K562 (cell line): ENCODE data around the gene RIPOR2.

Experiments
- FOXM1 ChIP-seq, 2 experiments: fragments of 450-650 bp in 1 of 2; sonication (generic) in 1 of 2; formaldehyde crosslinking in 1 of 2; IDR thresholded peaks; 2 replicates each; pipeline versions ENCODE4 v1.6.1 to v1.9.0; 2017 to 2022; ENCODE audit warnings: low read depth in 2 of 2, mild to moderate bottlenecking in 2 of 2, missing genetic modification reagents in 1 of 2, moderate library complexity in 1 of 2
- HMG20B ChIP-seq: fragments of 250-450 bp; sonication (Bioruptor Pico); IDR thresholded peaks from 2 replicates; pipeline ENCODE4 v1.5.0; 2021; ENCODE audit warnings: mild to moderate bottlenecking
- HNRNPK ChIP-seq: fragments of 200-400 bp; formaldehyde crosslinking; IDR thresholded peaks from one replicate; pipeline ENCODE4 v1.6.1; 2018; ENCODE audit warnings: mild to moderate bottlenecking, low read depth, low read length; ENCODE audit not compliant: poor library complexity, severe bottlenecking
- IRF1 ChIP-seq: sonication (generic); formaldehyde crosslinking; IDR thresholded peaks from 2 replicates; pipeline ENCODE4 v1.8.0; 2022; ENCODE audit warnings: missing genetic modification reagents, mild to moderate bottlenecking, borderline replicate concordance
- MXI1 ChIP-seq: IDR thresholded peaks from 2 replicates; pipeline ENCODE4 v1.6.1; 2011; ENCODE audit warnings: low read depth, mild to moderate bottlenecking, improper control_type of control experiment, low read length
- POLR2A ChIP-seq: fragments of 450-650 bp; conservative IDR thresholded peaks from 2 replicates; pipeline ENCODE4 v1.6.1; 2016
- RAD21 ChIP-seq, 2 experiments: fragments of 250-450 bp in 1 of 2; fragments of 450-650 bp in 1 of 2; sonication (Bioruptor Pico) in 1 of 2; formaldehyde crosslinking in 1 of 2; IDR thresholded peaks in 1 of 2; conservative IDR thresholded peaks in 1 of 2; 2 replicates each; pipeline versions ENCODE4 v1.4.0 to v1.8.0; 2020 to 2022; ENCODE audit warnings: mild to moderate bottlenecking in 2 of 2, moderate library complexity in 1 of 2
- SIN3A ChIP-seq, 2 experiments: fragments of 150-350 bp in 1 of 2; IDR thresholded peaks; 2 replicates each; pipeline ENCODE4 v1.6.1; 2011 to 2016; ENCODE audit warnings: borderline replicate concordance in 2 of 2, low read depth in 2 of 2, low read length in 2 of 2, mild to moderate bottlenecking in 2 of 2, moderate library complexity in 2 of 2; ENCODE audit not compliant: control insufficient read depth in 1 of 2
- TBL1XR1 ChIP-seq, 2 experiments: IDR thresholded peaks; 2 replicates each; pipeline ENCODE4 v1.6.1; 2012; ENCODE audit warnings: improper control_type of control experiment in 2 of 2, low read length in 2 of 2, mild to moderate bottlenecking in 1 of 2
- ZFX ChIP-seq: sonication (generic); formaldehyde crosslinking; IDR thresholded peaks from 2 replicates; pipeline ENCODE4 v1.8.0; 2022; ENCODE audit warnings: mild to moderate bottlenecking, missing genetic modification reagents, moderate library complexity
- ZNF174 ChIP-seq: fragments of 250-450 bp; sonication (Bioruptor Pico); IDR thresholded peaks from 2 replicates; pipeline ENCODE4 v1.4.0; 2020; ENCODE audit warnings: mild to moderate bottlenecking
- TF ChIP-seq, protein P1 (sequence below), 3 experiments: IDR thresholded peaks in 2 of 3; conservative IDR thresholded peaks in 1 of 3; 2 replicates each; pipeline ENCODE4 v1.5.1; 2011 to 2012; ENCODE audit warnings: low read length in 3 of 3, mild to moderate bottlenecking in 3 of 3, control low read depth in 2 of 3, improper control_type of control experiment in 1 of 3, inconsistent platforms in 1 of 3, low read depth in 1 of 3, mixed read lengths in 1 of 3, moderate library complexity in 1 of 3; ENCODE audit not compliant: insufficient read depth in 2 of 3
- TF ChIP-seq, protein P2 (sequence below): fragments of 250-450 bp; sonication (Bioruptor Pico); IDR thresholded peaks from 2 replicates; pipeline ENCODE4 v1.5.0; 2021; ENCODE audit warnings: mild to moderate bottlenecking, borderline replicate concordance
- TF ChIP-seq, protein P3 (sequence below): fragments of 450-650 bp; formaldehyde crosslinking; IDR thresholded peaks from 2 replicates; pipeline ENCODE4 v1.4.0; 2020; ENCODE audit warnings: mild to moderate bottlenecking

DNA sequence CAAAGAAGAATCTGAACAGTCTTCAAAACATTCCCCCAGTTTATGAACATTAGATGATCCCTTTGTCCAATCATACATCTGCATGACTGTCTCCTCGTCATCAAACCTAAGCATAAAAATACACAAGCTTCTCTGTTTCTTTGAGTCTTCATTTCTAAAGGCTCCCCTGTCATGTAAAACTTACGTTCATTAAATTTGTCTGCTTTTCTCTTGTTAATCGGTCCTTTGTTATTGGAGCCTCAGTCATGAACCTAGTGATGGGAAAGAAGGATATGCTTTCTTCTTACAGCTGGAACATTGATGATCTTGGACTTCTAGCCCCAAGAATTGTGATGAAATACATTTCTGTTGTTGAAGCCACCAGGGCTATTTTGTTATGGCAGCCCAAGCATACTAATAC lies 18.0 kb upstream of the RIPOR2 start:
- TF ChIP-seq, protein P1, sequence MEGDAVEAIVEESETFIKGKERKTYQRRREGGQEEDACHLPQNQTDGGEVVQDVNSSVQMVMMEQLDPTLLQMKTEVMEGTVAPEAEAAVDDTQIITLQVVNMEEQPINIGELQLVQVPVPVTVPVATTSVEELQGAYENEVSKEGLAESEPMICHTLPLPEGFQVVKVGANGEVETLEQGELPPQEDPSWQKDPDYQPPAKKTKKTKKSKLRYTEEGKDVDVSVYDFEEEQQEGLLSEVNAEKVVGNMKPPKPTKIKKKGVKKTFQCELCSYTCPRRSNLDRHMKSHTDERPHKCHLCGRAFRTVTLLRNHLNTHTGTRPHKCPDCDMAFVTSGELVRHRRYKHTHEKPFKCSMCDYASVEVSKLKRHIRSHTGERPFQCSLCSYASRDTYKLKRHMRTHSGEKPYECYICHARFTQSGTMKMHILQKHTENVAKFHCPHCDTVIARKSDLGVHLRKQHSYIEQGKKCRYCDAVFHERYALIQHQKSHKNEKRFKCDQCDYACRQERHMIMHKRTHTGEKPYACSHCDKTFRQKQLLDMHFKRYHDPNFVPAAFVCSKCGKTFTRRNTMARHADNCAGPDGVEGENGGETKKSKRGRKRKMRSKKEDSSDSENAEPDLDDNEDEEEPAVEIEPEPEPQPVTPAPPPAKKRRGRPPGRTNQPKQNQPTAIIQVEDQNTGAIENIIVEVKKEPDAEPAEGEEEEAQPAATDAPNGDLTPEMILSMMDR (IDR thresholded peaks at IDR 0.05 in 2 of 3, conservative IDR thresholded peaks at IDR 0.05 in 1 of 3; ENCODE audit: insufficient read depth in 2 of 3, low read depth in 1 of 3, low read length in 3 of 3): no peak
- TF ChIP-seq HNRNPK (no peak), MXI1 (no peak), HMG20B (CRISPR knock-in tag) (no peak), RAD21 (CRISPR knock-in tag; conservative IDR thresholded peaks at IDR 0.05 in 1 of 2, IDR thresholded peaks at IDR 0.05 in 1 of 2) (no peak), ZFX (CRISPR knock-in tag) (no peak), IRF1 (CRISPR knock-in tag) (no peak), FOXM1 (IDR thresholded peaks at IDR 0.05; ENCODE audit: low read depth) (no peak), FOXM1 (CRISPR knock-in tag; IDR thresholded peaks at IDR 0.05; ENCODE audit: low read depth) (no peak), ZNF174 (no peak), POLR2A (no peak), TBL1XR1 (IDR thresholded peaks at IDR 0.05; ENCODE audit: low read length in 2 of 2) (no peak), SIN3A (IDR thresholded peaks at IDR 0.05; ENCODE audit: borderline replicate concordance in 2 of 2, control insufficient read depth in 1 of 2, low read depth in 2 of 2, low read length in 2 of 2) (no peak)
- TF ChIP-seq, protein P2, sequence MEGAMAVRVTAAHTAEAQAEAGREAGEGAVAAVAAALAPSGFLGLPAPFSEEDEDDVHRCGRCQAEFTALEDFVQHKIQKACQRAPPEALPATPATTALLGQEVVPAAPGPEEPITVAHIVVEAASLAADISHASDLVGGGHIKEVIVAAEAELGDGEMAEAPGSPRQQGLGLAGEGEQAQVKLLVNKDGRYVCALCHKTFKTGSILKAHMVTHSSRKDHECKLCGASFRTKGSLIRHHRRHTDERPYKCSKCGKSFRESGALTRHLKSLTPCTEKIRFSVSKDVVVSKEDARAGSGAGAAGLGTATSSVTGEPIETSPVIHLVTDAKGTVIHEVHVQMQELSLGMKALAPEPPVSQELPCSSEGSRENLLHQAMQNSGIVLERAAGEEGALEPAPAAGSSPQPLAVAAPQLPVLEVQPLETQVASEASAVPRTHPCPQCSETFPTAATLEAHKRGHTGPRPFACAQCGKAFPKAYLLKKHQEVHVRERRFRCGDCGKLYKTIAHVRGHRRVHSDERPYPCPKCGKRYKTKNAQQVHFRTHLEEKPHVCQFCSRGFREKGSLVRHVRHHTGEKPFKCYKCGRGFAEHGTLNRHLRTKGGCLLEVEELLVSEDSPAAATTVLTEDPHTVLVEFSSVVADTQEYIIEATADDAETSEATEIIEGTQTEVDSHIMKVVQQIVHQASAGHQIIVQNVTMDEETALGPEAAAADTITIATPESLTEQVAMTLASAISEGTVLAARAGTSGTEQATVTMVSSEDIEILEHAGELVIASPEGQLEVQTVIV (CRISPR knock-in tag): no peak
- TF ChIP-seq, protein P3, sequence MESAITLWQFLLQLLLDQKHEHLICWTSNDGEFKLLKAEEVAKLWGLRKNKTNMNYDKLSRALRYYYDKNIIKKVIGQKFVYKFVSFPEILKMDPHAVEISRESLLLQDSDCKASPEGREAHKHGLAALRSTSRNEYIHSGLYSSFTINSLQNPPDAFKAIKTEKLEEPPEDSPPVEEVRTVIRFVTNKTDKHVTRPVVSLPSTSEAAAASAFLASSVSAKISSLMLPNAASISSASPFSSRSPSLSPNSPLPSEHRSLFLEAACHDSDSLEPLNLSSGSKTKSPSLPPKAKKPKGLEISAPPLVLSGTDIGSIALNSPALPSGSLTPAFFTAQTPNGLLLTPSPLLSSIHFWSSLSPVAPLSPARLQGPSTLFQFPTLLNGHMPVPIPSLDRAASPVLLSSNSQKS (CRISPR knock-in tag): no peak
